Measurements from ENCODE around the gene SPATA31D1.
"Not testable (repeated sequence)": the region's sequence is repeated elsewhere in the genome, so short reads cannot be mapped to it uniquely, and the experiment has no call there.

Gene SPATA31D1

DNA sequence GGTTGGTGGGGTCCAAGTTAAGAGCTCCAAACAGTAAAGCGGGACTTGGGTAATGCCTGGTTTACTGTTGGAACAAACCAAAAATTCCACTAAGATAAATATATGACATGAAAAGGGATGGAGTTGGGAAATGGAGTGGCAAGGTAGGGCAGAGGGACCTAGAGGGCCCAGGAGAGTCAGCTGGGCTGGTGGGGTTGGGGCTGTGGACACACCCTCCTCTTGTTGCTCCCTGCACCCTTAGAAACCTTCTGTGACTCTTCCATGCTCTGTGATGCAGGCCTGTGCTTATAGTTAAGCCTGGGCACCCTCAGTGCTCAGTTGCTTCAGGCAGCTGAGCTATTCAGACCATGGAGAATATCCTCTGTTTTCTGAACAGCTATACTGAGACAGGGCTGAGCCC lies at the start of gene SPATA31D1:
SPATA31D1 (plus strand) TSS at position 301 of the 400 bp plus-strand sequence; CDS start at position 348, 47 bp downstream.
- DNase-seq: not testable (repeated sequence)

DNA sequence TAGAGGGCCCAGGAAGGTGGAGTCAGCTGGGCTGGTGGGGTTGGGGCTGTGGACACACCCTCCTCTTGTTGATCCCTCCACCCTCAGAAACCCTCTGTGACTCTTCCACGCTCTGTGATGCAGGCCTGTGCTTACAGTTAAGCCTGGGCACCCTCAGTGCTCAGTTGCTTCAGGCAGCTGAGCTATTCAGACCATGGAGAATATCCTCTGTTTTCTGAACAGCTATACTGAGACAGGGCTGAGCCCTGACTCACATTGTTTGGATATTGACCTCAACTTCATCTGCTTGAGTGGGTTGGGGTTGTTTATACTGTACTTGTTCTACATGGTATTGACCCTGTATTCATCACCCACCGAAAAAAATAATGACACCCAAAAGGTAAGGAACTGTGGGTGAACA lies 45.2 kb upstream of the SPATA31D1 start, which contains the start of gene SPATA31D3:
SPATA31D3 (plus strand) TSS at position 108 of the 400 bp plus-strand sequence; CDS start at position 194, 86 bp downstream.
- DNase-seq: not testable (repeated sequence)

DNA sequence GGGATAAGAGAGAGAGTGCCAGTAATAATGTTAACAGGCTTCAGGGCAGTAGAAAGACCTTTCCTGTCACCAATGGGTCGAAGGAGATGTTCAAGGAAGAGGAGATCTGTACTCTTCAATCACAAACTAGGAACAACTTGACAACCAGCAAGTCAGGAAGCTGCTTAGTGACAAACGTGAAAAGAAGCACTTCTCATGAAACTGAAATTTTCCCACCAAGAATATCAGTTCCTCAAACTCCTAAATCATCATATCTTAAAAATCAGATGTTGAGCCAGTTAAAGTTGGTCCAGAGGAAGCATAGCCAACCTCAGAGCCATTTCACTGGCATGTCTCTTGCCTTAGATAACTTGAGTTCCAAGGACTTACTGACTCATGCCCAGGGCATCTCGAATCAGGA lies 39.9 kb upstream of the SPATA31D1 start:
- DNase-seq: not testable (repeated sequence)

DNA sequence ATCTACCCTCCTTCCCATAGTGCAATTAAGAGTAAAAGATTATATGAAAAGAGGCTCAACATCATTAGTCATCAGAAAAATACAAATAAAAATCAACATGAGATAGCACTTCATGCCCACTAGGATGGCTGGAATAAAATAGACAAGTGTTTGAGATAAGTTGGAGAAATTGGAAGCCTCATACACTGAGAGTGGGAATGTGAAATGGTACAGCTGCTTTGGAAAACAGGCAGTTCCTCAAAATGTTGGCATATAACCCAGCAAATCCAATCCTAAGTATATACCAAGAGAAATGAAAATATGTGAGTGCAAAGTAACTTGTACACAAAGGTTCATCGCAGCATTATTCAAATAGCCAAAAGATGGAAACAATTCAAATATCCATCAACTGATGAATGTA lies 35.5 kb upstream of the SPATA31D1 start:
- no peak for DNase-seq

DNA sequence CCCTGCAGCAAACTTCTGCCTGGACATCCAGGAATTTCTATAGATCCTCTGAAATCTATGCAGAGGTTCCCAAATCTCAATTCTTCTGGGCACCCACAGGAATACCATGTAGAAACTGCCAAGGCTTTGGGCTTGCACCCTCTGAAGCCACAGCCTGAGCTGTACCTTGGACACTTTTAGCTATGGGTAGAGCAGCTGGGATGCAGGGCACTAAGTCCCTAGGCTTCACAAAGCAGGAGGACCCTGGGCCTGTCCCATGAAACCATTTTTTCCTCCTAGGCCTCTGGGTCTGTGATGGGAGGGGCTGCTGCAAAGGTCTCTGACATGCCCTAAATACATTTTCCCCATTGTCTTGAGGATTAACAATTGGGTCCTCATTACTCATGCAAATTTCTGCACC lies 32.9 kb upstream of the SPATA31D1 start:
- no peak for DNase-seq

DNA sequence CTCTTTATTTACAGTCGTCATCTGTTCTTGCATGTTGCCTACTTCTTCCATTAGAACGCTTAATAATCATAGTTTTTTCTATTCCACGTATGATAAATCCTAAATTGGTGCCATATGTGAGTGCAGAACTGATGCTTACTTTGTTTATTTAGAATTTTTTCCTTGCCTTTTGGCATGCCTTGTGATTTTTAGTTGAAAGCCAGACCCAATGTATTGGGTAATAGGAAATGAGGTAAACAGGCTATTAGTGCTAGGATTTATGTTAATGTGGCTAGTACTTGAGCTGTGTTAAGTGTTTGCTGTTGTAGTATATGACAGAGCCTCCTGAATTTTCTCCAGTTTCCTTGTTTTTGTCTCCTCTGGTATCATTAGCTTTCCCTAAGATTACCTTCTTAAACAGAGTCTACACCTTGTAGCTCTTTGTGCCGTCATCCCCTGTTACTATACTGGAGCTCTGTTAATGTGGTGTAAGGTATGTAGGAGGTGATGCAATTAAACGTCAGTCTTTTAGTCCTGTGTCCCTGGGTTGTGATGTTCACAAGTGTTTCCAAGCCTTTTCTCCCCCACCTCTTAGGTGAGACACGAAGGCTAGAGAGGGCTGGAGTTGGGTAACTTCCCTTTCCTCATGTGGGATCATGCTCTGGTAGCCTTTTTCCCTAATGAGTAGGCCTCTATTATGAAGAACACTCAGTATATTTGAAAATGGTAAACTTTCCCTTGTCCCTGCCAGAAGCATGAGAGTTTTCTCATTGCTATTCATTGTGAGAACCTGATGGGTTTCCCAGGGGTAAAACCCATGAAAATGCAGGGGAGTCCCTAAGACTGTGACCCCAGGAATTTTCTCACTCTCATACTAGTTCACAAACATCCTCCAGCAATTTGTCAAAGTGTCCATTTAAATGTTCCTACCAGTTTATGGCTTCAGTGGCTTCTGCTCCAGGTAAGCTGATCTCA lies 24.1 kb upstream of the SPATA31D1 start:
- no peak for DNase-seq

GRCh38 chr9:81968026-81968425 lies 20.5 kb upstream of the SPATA31D1 start:
- DNase-seq: no peak

GRCh38 chr9:81969971-81970370 lies 18.6 kb upstream of the SPATA31D1 start:
- DNase-seq: no peak

GRCh38 chr9:81971727-81972126 lies 16.8 kb upstream of the SPATA31D1 start:
- DNase-seq: no peak

GRCh38 chr9:81974764-81975163 lies 13.8 kb upstream of the SPATA31D1 start:
- DNase-seq: no peak

GRCh38 chr9:81976351-81976750 lies 12.2 kb upstream of the SPATA31D1 start:
- no peak for DNase-seq

- DNase-seq: no peak
Observed at GRCh38 chr9:81979196-81979595, 9.4 kb upstream of the SPATA31D1 start.

- DNase-seq: no peak
Observed at GRCh38 chr9:81980568-81980967, 8.0 kb upstream of the SPATA31D1 start.

GRCh38 chr9:81981883-81982282 lies 6.7 kb upstream of the SPATA31D1 start:
- no peak for DNase-seq

- no peak for DNase-seq
Observed at GRCh38 chr9:81984928-81985327, 3.6 kb upstream of the SPATA31D1 start.

GRCh38 chr9:81986051-81986450 lies 2.5 kb upstream of the SPATA31D1 start:
- no peak for DNase-seq

DNA sequence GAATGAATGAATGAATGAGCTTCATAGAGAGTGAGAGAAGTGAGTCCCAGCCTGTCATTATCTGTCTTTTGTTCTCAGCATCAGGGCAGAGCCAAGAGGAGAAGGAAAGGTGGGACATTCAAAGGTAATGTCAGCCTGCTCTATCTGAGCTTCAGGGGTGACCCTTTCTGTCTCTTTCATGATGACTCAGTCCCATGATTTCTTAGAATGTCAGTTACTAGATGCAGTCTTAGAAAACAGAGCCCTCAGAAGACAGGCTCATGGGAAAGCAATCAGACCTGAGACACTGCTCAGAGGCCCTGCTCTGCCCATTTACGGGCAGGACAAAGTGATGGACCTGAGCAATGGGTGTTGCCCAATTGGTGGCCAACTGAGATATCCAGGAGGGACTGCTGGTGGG lies 1.1 kb downstream of the SPATA31D1 start:
- DNase-seq: no peak

DNA sequence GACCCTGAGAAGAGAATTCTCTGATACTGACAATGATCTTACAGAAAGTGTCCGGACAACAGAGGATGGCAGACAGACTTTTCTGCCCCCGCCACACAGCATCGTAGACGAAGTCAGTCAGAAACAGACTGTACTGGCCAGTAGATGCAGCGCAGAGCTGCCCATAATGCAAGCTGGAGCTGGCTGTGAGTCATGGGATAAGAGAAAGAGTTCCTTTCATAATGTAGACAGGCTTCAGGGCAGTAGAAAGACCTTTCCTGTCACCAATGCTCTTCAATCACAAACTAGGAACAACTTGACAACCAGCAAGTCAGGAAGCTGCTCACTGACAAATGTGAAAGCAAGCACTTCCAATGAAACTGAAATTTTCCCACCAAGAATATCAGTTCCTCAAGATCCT lies 5.1 kb downstream of the SPATA31D1 start:
- no peak for DNase-seq

- DNase-seq: no peak
Observed at GRCh38 chr9:81999806-82000205, 11.2 kb downstream of the SPATA31D1 start.

DNA sequence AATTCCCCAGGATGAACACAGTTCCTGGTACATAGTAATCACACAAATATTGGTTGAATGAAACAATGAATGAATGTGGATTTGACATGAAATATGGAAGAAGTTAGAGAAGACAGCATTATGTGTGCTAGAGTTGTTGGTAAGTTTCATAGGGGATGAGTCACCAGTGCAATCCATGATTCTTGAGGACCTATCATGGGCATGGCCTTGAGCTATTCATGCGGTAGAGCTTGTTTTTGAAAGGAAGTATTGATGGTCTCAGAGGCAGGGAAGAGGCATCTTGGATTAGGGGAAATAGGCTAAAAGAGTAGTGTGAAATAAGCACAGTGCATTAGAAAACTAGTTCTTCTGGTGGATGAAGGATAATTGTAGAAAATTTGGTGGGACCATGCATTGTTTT lies 22.1 kb downstream of the SPATA31D1 start:
- DNase-seq: no peak

- DNase-seq: no peak
Observed at GRCh38 chr9:82011133-82011532, 22.6 kb downstream of the SPATA31D1 start.

GRCh38 chr9:82012276-82012675 lies 23.7 kb downstream of the SPATA31D1 start:
- DNase-seq: no peak

GRCh38 chr9:82020331-82020730 lies 31.8 kb downstream of the SPATA31D1 start:
- no peak for DNase-seq

DNA sequence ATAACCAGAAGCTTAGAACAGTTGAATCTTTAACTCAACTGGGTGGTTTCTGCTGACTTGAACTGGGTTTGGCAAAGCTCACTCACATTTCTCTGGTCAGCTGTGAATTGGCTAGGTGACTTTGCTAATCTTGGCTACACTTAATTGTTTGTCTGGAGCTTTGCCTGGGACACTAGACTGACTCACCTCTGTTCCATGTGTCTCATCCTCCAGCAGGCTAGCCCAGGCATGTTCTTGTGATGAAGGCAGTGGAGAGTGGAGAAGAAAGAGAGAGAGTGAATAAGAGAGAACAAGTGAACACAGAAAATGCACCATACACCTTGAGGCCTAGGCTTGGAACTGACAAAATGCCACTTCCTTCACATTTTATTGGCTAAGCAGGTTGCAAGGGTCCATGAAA lies 32.6 kb downstream of the SPATA31D1 start:
- no peak for DNase-seq

DNA sequence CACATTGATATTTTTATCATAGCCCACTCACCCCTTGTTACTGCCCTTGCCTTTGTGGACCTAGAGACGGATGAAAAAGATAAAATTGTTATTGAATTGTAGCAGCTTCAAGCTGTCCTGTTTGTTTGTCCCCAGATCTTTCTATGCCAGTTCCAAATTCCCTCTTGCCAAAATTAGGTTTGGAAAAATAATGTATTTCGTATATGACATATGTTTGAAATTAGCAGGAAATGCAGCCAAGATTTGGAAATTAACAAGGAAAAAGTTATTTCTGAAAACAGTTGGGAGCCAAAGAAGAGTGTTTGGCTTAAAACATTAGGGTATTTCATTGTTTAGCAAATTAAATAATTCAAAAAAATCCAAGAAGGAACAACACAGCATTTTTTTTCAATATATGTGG lies 33.5 kb downstream of the SPATA31D1 start:
- DNase-seq: no peak
